Hepatic stellate cell (primary cell): ENCODE measurements around the gene ZNF600.
"Not testable (repeated sequence)": the region's sequence is repeated elsewhere in the genome, so short reads cannot be mapped to it uniquely, and the experiment has no call there.

Experiments
- DNase-seq: peaks from one replicate; pipeline ENCODE4 v3.0.0; 2011; ENCODE audit warnings: low spot score

The ZNF600 gene

GRCh38 chr19:52741951-52742485 lies 44.6 kb downstream of the ZNF600 start:
- DNase-seq, result no peak

GRCh38 chr19:52741371-52741770 lies 45.2 kb downstream of the ZNF600 start:
- DNase-seq, result not testable (repeated sequence)

GRCh38 chr19:52739576-52739975 lies 47.0 kb downstream of the ZNF600 start:
- DNase-seq, result no peak

GRCh38 chr19:52735734-52736133 lies 50.9 kb downstream of the ZNF600 start:
- DNase-seq, result peak; percentile 60

GRCh38 chr19:52734893-52735661 lies 51.5 kb downstream of the ZNF600 start, which contains the start of gene ZNF611:
ZNF611 (minus strand) TSS chr19:52735044; CDS start chr19:52715894, 19,150 bp downstream.
- DNase-seq, result peak; percentile 96

- peak; percentile 34 for DNase-seq
Observed at GRCh38 chr19:52734331-52734892, 52.2 kb downstream of the ZNF600 start.

GRCh38 chr19:52726051-52726450 lies 60.5 kb downstream of the ZNF600 start:
- DNase-seq, result not testable (repeated sequence)

- DNase-seq, result no peak
Observed at GRCh38 chr19:52725528-52725961, 61.0 kb downstream of the ZNF600 start.

- DNase-seq, result no peak
Observed at GRCh38 chr19:52724701-52725514, 61.7 kb downstream of the ZNF600 start.

- DNase-seq, result not testable (repeated sequence)
Observed at GRCh38 chr19:52723907-52724598, 62.5 kb downstream of the ZNF600 start.

GRCh38 chr19:52722062-52723003 lies 64.3 kb downstream of the ZNF600 start:
- DNase-seq, result peak; percentile 84

GRCh38 chr19:52720541-52720940 lies 66.0 kb downstream of the ZNF600 start:
- not testable (repeated sequence) for DNase-seq

GRCh38 chr19:52716522-52716921 lies 70.1 kb downstream of the ZNF600 start:
- no peak for DNase-seq

- DNase-seq, result not testable (repeated sequence)
Observed at GRCh38 chr19:52715902-52716301, 70.7 kb downstream of the ZNF600 start.

GRCh38 chr19:52715330-52715729 lies 71.3 kb downstream of the ZNF600 start:
- DNase-seq, result not testable (repeated sequence)
